ENCODE data around the gene SPI1.

SPI1 gene

DNA sequence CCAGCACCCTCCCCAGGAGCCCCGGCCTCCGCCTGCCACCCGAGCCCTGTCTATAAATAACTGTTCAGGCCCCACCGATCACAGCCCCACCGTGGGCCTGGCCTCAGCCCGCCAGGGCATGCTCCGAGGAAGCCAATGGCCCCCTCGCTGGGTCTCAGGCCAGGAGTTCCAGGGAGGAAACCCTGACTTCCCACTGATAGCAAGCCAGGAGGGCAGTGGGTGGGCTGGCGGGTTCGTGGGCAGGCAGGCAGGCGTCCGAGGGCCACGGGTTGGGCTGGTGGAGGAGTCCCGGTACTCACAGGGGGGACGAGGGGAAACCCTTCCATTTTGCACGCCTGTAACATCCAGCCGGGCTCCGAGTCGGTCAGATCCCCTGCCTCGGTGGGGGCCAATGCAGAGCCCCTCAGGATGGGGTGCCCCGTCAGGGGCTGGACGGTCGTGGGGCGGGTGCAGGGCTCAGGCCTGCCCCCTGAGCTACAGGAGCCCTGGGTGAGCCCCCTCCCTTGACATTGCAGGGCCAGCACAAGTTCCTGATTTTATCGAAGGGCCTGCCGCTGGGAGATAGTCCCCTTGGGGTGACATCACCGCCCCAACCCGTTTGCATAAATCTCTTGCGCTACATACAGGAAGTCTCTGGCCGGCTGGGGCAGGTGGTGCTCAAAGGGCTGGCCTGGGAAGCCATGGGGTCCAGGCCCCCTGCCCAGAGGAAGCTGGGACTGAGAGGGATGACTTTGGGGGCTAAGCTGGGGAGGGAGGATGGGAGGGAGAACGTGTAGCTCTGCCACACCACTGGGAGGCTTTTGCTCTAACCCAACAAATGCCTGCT is at the start of gene SPI1:
Gene SPI1, minus strand, starts transcription at position 538 of the 826 bp plus-strand sequence. Its CDS starts 194 bp downstream, at position 344.
- no peak for DNase-seq (ENCODE audit: low spot score)

DNA sequence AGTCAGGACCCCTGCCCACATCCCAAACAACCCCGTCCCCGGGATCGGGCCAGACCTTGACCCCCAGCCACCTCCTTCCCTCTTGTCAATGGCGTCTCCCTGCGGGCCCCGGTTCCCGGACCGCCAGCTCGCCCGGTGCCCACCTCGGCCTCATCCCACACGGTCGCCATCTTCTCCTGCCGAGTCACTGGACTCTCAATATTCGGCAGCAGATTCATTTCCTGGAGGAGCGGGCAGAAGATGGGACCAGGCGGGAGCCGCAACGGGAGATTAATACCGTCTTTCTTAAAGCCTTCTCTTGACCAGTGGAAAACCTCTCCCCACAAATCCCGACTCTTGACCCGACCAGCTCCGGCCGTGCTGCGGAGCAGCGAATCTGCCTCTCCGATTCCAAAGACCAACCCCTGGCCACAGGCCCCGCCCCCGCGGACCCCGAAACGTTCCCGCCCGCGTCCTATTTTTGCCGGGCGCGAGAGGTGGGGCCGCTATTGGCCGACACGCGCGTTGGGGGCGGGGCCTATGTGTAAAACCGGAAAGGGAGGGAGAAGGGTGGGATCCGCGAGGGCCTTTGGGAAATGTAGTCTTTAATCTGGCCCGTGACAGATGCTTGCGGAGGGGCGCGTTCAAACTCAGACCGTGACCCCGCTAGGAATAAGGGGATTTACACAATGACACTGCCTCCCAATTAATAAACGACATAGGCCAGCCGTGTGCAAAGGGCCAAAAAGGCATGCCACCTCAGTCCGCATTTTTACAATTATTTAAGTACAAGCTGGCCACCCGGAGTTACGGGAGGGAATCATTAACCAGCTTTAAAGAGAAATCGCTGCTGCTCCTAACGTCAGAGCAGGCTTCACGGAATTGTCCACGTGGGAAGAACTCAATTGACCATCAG is 48.0 kb upstream of the SPI1 start, which contains the start of gene PSMC3:
Gene PSMC3, minus strand, starts transcription at position 378 of the 895 bp plus-strand sequence. Its CDS starts 160 bp downstream, at position 218.
- peak; percentile 98 for DNase-seq (ENCODE audit: low spot score)

DNA sequence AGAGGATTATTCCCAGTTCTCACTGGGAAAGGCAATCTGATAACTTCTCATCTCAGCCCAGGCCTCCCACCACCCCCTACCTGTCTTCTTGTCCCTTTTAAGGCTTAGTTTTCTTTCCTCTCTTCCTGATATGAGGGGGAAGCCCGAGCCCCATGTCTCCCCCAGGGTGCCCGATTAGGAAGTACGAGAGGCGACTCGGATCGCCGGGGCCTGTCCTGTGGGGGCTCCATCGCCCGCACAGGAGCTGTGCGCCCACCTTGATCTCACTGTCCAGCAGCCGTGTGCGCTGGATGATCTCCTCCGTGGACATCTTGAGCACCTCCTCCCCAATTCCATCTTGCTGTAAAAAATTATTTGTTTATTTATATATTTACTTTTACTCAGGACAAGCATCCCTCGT is 47.3 kb upstream of the SPI1 start:
- DNase-seq (ENCODE audit: low spot score), result no peak

DNA sequence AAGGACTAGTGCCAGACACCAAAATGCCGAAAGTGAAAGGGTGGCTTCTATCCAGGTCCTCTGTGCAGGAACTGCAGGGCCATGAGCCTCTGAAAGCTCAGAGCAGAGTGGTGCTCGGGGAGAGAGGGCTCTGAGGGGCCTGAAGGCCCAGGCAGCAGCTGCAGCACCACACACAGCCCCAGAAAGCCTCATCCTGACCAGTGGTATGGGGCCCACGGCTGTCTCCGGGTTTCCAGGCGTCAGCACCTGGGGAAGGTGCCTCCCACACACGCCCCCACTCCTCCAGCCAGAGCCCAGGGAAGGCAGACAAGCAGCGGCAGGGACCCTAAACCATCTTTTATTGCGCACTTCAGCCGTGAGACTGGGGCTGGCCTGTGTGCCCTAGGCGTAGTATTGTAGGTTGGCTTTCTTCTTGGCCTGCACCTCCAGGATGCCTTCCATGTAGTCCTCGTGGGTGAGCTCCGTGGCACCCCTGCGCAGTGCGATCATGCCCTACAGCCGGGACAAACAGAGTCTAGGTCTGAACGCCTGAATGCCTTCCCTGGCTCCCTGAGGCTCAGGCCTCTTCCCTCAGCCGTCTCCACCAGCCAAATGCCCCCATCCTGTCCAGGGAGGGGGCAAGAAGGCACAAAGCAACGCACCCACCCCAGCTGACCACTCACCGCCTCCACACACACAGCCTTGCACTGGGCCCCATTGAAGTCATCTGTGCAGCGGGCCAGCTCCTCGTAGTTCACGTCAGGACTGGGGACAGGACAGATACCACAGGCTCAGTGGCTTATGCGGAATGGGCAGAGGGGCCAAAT is 40.3 kb upstream of the SPI1 start:
- DNase-seq (ENCODE audit: low spot score), result no peak

DNA sequence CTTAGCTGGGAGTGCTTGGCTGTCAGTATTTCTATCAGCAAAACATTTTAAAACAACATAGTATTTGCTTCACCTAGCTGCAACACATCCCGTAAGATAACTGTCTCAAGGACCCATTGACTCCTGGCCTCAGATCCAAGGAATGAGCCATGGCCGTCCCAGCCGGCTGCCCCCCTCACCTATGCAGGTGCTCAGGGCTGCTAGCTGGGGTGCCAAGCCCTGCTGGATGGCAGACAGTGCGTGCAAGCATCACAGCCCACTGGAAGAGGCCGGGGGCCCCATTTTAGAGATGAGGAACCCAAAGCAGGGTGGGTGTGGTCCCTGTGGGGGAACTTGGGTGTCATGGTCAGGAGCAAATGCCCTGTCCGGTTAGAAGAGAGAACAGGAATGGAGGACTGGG is 39.4 kb upstream of the SPI1 start:
- DNase-seq (ENCODE audit: low spot score), result no peak

DNA sequence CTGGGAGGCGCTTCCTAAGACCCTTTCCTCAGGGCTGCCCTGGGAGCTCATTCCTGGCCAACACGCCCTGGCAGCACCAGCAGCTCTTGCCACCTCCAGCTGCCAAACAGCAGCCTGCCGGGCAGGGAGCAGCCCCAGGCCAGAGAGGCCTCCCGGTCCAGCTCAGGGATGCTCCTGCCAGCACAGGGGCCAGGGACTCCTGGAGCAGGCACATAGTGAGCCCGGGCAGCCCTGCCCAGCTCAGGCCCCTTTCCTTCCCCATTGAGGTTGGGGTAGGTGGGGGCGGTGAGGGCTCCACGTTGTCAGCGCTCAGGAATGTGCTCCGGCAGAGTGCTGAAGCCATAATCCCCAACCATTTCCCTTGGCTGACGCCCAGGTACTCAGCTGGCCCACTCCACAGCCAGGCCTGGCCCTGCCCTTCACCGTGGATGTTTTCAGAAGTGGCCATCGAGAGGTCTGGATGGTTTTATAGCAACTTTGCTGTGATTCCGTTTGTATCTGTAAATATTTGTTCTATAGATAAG is 37.7 kb upstream of the SPI1 start:
- DNase-seq (ENCODE audit: low spot score), result peak; percentile 65

DNA sequence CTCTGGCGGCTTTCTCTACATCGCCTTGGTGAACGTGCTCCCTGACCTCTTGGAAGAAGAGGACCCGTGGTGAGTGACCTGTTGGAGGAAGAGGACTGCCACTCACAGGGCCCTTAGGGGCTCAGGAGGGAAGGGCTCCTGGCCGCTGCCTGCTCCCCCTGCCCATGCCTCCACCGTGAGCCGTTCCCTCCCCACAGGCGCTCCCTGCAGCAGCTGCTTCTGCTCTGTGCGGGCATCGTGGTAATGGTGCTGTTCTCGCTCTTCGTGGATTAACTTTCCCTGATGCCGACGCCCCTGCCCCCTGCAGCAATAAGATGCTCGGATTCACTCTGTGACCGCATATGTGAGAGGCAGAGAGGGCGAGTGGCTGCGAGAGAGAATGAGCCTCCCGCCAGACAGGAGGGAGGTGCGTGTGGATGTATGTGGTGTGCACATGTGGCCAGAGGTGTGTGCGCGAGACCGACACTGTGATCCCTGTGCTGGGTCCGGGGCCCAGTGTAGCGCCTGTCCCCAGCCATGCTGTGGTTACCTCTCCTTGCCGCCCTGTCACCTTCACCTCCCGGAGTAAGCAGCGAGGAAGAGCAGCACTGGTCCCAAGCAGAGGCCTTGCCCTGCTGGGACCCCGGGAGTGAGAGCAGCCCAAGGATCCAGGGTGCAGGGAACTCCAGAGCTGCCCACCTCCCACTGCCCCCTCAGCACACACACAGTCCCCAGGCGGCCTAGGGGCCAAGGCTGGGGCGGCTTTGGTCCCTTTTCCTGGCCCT is 36.9 kb upstream of the SPI1 start:
- DNase-seq (ENCODE audit: low spot score), result no peak

DNA sequence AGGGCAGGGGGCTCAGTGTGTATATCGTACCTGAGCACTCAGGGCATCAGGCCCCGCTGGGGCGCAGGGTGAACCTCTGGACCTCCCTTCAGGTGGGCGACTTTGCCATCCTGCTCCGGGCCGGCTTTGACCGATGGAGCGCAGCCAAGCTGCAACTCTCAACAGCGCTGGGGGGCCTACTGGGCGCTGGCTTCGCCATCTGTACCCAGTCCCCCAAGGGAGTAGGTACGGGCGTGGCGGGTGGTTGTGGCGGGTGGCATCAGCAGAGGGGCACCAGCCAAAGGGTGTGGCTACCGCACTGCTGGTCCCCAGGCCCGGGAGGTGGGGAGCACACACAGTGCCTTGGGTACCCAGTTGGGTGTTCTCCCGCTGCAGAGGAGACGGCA is 36.3 kb upstream of the SPI1 start:
- DNase-seq (ENCODE audit: low spot score), result no peak

DNA sequence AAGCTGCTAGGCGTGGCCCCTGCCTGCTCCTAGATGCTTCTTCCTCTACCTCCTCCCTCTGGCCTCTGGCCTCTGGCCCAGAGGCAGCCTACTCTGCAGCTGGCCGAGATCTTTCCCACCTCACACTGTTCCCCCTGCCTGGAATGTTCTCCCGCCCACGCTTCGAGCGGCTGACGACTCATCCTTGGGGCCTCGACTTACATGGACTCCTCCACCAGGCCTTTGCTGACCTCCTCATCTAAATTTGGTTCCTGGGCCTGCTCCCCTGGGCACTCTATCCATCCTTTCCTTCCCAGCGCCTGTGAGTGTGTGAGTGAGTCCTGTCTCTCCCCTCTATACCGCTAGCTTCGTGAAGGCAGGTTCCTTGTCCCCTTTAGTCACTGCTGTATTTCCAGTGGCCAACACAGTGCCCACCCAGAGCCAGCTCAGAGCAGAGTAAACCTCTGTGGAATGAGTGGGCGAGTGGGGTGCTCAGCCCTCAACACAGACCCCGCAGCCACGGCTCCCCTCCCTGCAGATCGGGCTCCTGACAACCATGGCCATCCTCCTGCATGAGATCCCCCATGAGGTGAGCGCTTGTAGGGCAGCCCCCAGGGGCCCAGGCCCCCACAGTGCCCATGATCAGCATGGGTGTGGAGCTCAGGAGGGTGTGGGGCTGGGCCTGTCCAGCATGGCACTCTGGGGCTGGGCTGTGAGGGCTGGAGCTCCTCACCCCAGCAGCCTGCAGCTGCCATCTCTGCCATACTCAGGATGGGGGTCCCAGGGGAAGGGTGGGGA is 35.7 kb upstream of the SPI1 start:
- no peak for DNase-seq (ENCODE audit: low spot score)

DNA sequence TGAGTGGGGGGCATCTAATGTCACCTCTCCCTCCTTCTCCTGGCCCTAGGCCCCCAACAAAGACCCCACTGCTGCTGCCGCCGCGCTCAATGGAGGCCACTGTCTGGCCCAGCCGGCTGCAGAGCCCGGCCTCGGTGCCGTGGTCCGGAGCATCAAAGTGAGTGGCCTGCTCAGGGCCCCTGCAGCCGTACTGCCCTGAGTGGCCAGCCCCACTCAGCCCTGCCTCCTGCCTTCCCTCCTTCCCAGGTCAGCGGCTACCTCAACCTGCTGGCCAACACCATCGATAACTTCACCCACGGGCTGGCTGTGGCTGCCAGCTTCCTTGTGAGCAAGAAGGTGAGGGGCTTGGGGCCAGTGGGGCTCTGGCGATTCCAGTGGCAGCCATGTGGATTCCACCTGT is 35.0 kb upstream of the SPI1 start:
- no peak for DNase-seq (ENCODE audit: low spot score)

DNA sequence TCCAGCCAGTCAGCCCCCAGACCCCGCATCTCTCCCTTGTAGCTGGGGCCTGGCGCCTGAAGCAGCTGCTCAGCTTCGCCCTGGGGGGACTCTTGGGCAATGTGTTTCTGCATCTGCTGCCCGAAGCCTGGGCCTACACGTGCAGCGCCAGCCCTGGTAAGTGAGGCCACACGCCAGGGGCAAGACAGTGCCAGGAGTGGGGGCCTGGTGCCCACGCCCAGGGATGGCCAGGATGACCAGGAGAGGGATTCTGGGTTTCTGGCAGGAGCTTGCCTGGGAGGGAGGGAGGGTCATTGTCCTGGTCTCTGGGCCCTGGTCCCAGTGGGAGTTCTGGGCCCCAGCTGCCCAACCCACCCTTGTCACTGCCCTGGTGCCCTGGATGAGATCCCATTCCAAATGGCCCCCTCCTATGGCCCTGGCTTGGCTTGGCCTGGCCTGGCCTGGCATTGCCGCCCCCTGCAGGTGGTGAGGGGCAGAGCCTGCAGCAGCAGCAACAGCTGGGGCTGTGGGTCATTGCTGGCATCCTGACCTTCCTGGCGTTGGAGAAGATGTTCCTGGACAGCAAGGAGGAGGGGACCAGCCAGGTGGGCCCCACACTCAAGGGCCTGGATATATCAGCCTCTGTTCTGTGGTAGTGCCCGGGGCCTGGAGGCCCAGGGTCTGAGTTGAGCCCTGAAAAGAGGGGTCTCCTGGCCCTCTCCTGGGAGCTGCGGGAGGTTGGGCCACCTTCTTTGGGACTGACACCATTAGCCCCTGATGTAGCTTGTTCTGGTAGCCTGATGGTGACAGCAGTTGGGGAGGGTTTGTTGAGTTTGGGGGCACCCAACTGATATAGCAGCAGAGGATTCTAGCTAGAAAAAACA is 33.8 kb upstream of the SPI1 start:
- DNase-seq (ENCODE audit: low spot score), result peak; percentile 82

DNA sequence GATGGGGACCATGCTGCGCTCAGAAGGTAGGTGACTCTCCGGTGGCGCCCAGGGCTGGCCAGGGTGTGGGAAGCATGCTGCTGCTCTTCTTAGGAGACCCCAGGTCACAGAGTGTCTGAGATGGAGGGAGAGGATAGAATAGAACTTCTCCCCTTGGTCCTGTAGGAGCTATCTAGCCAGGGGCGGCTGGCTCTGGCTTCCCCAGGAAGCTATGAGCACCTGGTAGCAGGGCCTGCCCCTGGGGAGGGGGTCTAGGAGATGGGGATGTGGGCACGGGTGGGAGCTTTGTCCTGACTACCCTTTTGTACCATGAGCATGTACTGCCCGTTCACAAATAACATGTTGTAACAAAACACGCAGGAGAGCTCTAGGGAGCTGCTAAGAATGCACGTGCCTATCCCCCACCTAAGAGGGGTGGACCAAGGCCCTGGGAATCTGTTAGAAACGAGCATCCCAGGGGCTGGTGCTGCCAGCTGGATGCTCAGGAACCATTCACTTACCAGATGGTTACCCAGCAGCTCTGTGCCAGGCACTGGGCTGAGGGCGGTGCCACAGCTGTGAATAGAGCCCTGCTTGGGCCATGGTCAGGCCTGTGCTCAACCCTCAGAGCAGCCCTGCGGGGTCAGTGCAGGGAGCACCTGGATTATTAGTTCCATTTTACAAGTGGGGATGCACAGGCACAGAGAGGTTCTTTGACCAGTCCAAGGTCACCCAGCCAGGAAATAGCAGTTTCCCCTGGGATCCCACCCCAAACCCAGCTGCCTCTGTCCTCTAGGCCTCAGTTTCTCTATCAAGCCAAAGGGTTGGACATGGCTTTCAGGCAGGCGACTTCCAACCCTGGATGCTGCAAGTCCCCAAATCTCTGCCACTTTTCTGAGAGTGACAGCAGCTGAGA is 32.3 kb upstream of the SPI1 start:
- DNase-seq (ENCODE audit: low spot score), result no peak

DNA sequence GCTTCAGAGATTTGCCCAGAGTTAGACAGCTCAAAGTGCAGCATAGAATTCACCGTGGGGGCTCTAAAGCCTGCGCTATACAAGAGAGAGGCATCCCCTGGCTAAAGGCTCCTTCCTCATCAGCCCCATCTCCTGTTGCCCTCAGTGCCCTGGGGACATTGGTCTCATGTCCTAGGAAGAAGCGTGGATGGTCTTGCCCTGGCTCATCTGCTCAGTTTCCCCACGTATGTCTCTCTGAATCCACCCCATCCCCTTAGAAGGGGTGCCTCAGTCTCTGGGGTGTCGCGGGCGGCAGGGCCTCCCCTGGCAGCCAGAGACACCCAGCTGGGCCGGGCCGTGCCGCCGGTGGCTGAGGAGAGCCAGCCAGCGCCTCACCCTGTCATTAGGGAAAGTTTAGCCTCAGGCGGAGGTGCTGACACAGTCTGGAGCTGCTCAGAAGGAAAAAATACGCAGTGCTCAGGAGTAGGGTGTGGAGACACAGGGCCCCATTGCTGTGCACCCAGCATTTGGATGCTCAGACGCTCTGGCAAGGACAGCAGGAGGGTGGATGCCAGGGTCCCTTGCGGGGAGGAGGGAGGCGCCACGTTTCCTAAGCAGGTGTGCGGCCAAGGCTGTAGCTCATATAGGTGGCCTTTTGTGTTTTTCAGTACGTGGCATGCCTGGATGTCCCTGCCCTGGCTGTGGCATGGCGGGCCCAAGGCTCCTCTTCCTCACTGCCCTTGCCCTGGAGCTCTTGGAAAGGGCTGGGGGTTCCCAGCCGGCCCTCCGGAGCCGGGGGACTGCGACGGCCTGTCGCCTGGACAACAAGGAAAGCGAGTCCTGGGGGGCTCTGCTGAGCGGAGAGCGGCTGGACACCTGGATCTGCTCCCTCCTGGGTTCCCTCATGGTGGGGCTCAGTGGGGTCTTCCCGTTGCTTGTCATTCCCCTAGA is 31.4 kb upstream of the SPI1 start:
- no peak for DNase-seq (ENCODE audit: low spot score)

DNA sequence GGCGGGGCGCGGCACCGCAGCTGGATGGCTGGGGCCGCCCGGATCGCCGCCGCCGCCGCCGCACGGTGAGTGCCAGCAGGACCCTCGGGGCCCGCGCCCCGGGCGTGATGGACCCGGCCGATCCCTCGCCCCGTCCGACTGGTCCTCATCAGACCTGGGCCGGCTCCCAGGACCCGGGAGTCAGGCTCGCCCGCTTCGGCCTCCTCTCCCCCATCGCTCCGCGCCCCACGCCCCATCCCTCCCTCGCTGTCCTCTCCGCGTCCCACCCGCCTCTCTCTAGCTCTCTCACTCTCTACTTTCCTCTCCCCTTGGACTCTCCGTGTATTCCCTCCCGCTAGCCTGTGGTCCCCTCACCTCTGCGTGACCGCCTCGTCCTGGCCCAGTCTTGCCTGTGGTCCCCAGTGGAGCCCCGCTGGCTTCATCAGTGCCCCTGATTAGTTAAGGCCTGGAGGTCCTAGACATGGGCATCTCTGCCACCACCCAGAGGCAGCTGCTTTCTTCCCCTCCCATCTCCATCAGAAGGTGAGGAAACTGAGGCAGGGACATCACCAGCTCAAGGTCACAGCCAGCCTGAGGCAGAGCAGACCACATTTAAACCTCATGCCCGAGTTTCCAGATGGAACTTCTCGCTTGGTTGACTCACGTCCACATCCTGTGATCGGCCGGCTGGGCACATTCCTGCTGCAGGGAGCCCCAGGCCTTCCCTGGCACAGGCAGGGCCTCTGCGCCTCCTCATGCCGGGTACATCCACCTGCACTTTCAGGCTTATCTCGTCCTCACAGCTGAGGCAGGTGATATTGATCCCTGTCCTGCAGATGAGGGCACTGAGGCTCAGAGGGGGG is 30.5 kb upstream of the SPI1 start:
- DNase-seq (ENCODE audit: low spot score), result no peak

DNA sequence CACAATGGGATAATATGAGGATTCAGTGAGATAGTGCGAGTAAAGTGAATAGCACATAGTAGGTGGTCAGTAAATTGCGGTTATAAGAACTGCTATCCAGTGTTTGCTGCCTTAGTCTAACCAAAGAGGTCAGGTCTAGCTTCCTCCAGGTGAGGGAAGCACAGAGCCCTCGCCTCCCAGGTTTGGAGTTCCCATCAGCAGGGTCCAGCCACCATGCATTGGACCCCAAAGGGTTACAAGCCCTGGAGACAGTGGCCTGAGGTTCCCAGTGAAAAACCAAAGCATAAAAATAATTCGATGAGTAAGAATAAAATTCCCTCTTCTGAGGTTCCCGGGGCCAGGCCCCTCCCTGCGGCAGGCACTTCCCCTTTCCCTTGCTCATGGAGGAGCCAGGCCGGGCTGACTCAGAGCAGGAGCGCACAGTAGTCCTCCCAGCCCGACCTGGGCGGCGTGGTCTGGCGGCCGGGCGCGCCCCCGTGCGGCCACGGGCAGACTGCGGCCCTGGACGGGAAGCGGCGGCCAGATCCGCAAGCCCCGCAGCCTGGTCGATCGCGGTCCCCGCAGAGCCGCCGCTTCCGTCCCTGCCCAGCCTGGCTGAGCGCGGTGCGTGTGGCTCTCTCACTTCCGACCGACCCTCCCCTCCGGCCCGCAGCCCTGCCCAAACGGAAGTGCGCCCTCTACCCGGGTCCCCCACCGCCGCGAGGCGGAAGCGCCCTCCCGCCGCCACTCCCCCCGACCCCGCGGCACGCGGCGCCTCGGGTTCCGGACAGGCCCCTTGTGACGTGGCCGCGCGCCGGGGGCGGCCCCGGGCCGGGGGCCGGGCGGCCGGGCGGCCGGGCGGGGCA is 29.6 kb upstream of the SPI1 start, which contains the start of gene SLC39A13:
Gene SLC39A13, plus strand, starts transcription at position 845 of the 845 bp plus-strand sequence. CDS start 1,505 bp downstream, outside the sequence.
- DNase-seq (ENCODE audit: low spot score), result peak; percentile 98

Data from iPS-NIHi11 (cell line).